Panc1 (cell line): ENCODE results near the gene TTC13. TPM values are rescaled to one million over a fixed set of nuclear protein-coding genes. Genes with fewer than 3 reads are reported as not detected.

ENCODE experiments used
- ATAC-seq: fragments of 200-7000 bp; cut with Tn5 transposase; 2 replicates; pipeline ENCODE4 v1.9.1; 2020; ENCODE audit warnings: mild to moderate bottlenecking, moderate library complexity
- BruUV-seq: library from RNA; stranded (reverse); fragments of 400-500 nt; replicated peaks from 2 replicates; lab custom pipeline; 2021; lab: Mats Ljungman, UMichigan
- CTCF ChIA-PET: fragments of 300-600 bp; sonication (Branson Sonifier 250); formaldehyde crosslinking; loops from one replicate; lab custom pipeline; 2022; ENCODE audit warnings: antibody characterized with exemption; lab: Charles Lee
- POLR2A ChIA-PET: fragments of 300-600 bp; sonication (Branson Sonifier 250); formaldehyde crosslinking; loops from one replicate; lab custom pipeline; 2022; ENCODE audit warnings: antibody characterized with exemption; lab: Charles Lee
- DNase-seq: peaks from one replicate; pipeline ENCODE4 v3.0.0-alpha.2; 2010; ENCODE audit warnings: low read depth, low spot score
- H3K27ac ChIP-seq: 2 replicates; pipeline ENCODE4 v1.5.1; 2011; ENCODE audit warnings: mild to moderate bottlenecking, low read length, inconsistent platforms
- H3K27me3 ChIP-seq: fragments of 200-500 bp; sonication (Bioruptor generic); 2 replicates; pipeline ENCODE4 v1.6.0; 2014; ENCODE audit warnings: low read length, inconsistent platforms; ENCODE audit not compliant: control insufficient read depth, insufficient read depth
- H3K36me3 ChIP-seq: fragments of 200-500 bp; sonication (Bioruptor generic); 2 replicates; pipeline ENCODE4 v1.5.1; 2014; ENCODE audit warnings: inconsistent platforms, mild to moderate bottlenecking, low read length, moderate library complexity; ENCODE audit not compliant: control insufficient read depth, insufficient read depth
- H3K4me1 ChIP-seq: 2 replicates; pipeline ENCODE4 v1.5.1; 2011; ENCODE audit warnings: inconsistent platforms, mild to moderate bottlenecking, low read length, moderate library complexity; ENCODE audit not compliant: control insufficient read depth, insufficient read depth
- H3K4me3 ChIP-seq, 2 experiments: 2 replicates each; pipeline ENCODE4 v1.5.1; 2011 to 2012; ENCODE audit warnings: low read depth in 2 of 2, low read length in 2 of 2, mild to moderate bottlenecking in 2 of 2, inconsistent platforms in 1 of 2, moderate library complexity in 1 of 2
- H3K9me3 ChIP-seq: fragments of 200-500 bp; sonication (Bioruptor generic); 2 replicates; pipeline ENCODE4 v1.5.1; 2014; ENCODE audit warnings: low read depth, mild to moderate bottlenecking, inconsistent platforms, low read length, moderate library complexity; ENCODE audit not compliant: control insufficient read depth, insufficient read depth
- CTCF ChIP-seq: fragments of 450-650 bp; IDR thresholded peaks from 2 replicates; pipeline ENCODE4 v1.5.1; 2017; ENCODE audit warnings: mild to moderate bottlenecking
- POLR2AphosphoS5 ChIP-seq: IDR thresholded peaks from 2 replicates; pipeline ENCODE4 v1.6.1; 2012; ENCODE audit warnings: mild to moderate bottlenecking, low read depth, low read length, moderate library complexity
- REST ChIP-seq, 2 experiments: IDR thresholded peaks; 2 replicates each; pipeline ENCODE4 v1.6.1; 2011 to 2012; ENCODE audit warnings: low read depth in 2 of 2, control low read depth in 1 of 2, low read length in 1 of 2, mild to moderate bottlenecking in 1 of 2, moderate library complexity in 1 of 2; ENCODE audit not compliant: insufficient read depth in 1 of 2
- SIN3A ChIP-seq: IDR thresholded peaks from 2 replicates; pipeline ENCODE4 v1.6.1; 2012; ENCODE audit warnings: low read depth, mild to moderate bottlenecking, low read length, moderate library complexity, borderline replicate concordance; ENCODE audit not compliant: insufficient read depth
- TCF7L2 ChIP-seq: IDR thresholded peaks from 2 replicates; pipeline ENCODE4 v1.6.1; 2011; ENCODE audit warnings: mild to moderate bottlenecking, low read depth, low read length, inconsistent platforms
- in situ Hi-C: cut with HindIII; loops from 2 replicates; pipeline ENCODE4 v1.10.0; 2016; ENCODE audit warnings: low sequenced_read_pairs, low pct_unique_long_range_greater_than_20kb
- intact Hi-C: fragments of 100-400 bp; cut with micrococcal nuclease; formaldehyde crosslinking; loops from one replicate; pipeline ENCODE4 v1.10.0; 2022; ENCODE audit not compliant: unreplicated experiment
- total RNA-seq: library from RNA; stranded (reverse); gene quantifications from one replicate; pipeline ENCODE4 v1.2.1, GENCODE V29; 2021; ENCODE audit not compliant: unreplicated experiment

Gene TTC13
- total RNA-seq, 1 experiment from 2014 or later = 19.0 TPM

GRCh38 chr1:230976825-230977747 lies 1.6 kb downstream of the TTC13 start:
- no peak for DNase-seq
- intact Hi-C loops = no loop called here
- Histone ChIP-seq H3K4me3 (peak overlapping the region; percentile 95 to 96), H3K4me1 (peaks cover 9% of the 10 kb centered on the region), H3K9me3 (no peaks in the 10 kb centered on the region), H3K27ac (peak overlapping the region; percentile 54), H3K27me3 (no peaks in the 10 kb centered on the region), H3K36me3 (peaks cover 2% of the 10 kb centered on the region)
- TSS peak; percentile 48 for BruUV-seq
- ChIA-PET CTCF (no interaction called here), POLR2A (no interaction called here)
- in situ Hi-C loops = no loop called here
- ATAC-seq = no peak
- TF ChIP-seq SIN3A (no peak), TCF7L2 (no peak), POLR2AphosphoS5 (no peak), REST (IDR thresholded peaks at IDR 0.05; ENCODE audit: insufficient read depth in 1 of 2, low read depth in 2 of 2, low read length in 1 of 2) (no peak), CTCF (no peak)

DNA sequence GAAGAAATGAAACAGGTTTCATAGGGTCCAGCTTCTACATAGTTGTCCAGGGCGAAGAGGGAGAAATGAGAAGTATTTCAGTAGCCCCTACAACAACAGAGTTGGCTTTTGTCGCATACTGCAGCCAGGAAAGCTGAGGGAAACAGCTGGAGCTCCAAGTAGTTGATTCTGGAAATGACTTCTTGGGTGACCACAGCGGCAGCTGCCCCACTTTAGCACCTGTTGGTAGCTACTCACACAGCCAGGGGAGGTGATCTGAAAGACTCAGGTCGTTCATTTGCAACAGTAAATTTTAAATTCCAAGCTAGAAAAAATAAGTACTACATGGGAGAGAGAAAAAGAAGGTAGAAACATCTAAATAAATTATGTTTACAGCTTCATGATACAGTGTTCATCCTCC lies 2.3 kb downstream of the TTC13 start:
- CTCF ChIA-PET = no interaction called here
- in situ Hi-C loops (no loop called here), intact Hi-C loops (no loop called here)
- no peak for DNase-seq
- Histone ChIP-seq H3K4me1 (peaks cover 9% of the 10 kb centered on the region), H3K27ac (no peak overlapping the region), H3K4me3 (no peak overlapping the region), H3K36me3 (peaks cover 2% of the 10 kb centered on the region; the same call in 1 of the 2 replicates), H3K9me3 (no peaks in the 10 kb centered on the region), H3K27me3 (no peaks in the 10 kb centered on the region)
- BruUV-seq = no TSS peak
- TF ChIP-seq REST (IDR thresholded peaks at IDR 0.05; ENCODE audit: insufficient read depth in 1 of 2, low read depth in 2 of 2, low read length in 1 of 2) = no peak
- TF ChIP-seq SIN3A = no peak
- no peak for TF ChIP-seq POLR2AphosphoS5
- no peak for TF ChIP-seq CTCF
- TF ChIP-seq TCF7L2 = no peak
- POLR2A ChIA-PET = interaction anchor here (0.6 kb wide), 1 partner anchor 63 kb away, joined by 3 read pairs; no protein-coding TSS in a partner anchor
- ATAC-seq = no peak
